ENCODE measurements around the gene BCKDK. TPM values are rescaled to one million over a fixed set of nuclear protein-coding genes. Genes with fewer than 3 reads are reported as not detected.

The BCKDK gene
- total and polyA plus RNA-seq, 2 of the 8 experiments (the other 6 are each of a cell fraction or from before 2014, with no cell fraction given) = 49.6 to 77.1 TPM

GRCh38 chr16:31128711-31129567, 20.8 kb downstream of the BCKDK start (continued):
- no peak for TF ChIP-seq CTCF (IDR thresholded peaks at IDR 0.05; ENCODE audit: control extremely low read depth in 1 of 3, insufficient read depth in 1 of 3, low read depth in 1 of 3, low read length in 3 of 3)
- TF ChIP-seq E2F6 (IDR thresholded peaks at IDR 0.05) = no peak
